Stimulated activated CD4-positive, alpha-beta T cell treated with anti-CD3 and anti-CD28 coated beads, TNF-alpha, amount 100 ng/mL, for 48 hours (primary cell): Measurements from ENCODE around the gene MAB21L4.

Experiments
- DNase-seq, 3 donors: peaks; one replicate each; pipeline ENCODE4 v3.0.0-alpha.2; 2020; ENCODE audit warnings: low read depth in 3 of 3

MAB21L4 gene

DNA sequence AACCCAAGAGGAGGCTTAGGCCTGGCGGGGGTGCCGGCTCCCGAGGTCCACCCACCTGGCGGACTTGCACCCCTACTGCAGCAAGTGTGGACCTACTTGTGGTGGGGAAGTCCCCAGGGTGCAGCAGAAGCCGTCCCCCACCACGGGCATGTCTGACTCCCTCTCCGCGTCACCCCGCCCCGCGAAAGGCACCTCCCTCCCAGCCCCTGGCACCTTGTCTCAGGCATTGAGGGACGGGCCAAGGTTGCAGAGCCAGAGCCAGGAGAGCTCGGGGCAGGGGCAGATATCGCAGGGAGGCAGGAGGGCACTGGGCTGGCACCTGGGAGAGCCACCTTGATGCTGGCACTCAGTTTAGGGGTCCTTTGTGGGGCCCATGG is 29.2 kb upstream of the MAB21L4 start:
- DNase-seq, result no peak

DNA sequence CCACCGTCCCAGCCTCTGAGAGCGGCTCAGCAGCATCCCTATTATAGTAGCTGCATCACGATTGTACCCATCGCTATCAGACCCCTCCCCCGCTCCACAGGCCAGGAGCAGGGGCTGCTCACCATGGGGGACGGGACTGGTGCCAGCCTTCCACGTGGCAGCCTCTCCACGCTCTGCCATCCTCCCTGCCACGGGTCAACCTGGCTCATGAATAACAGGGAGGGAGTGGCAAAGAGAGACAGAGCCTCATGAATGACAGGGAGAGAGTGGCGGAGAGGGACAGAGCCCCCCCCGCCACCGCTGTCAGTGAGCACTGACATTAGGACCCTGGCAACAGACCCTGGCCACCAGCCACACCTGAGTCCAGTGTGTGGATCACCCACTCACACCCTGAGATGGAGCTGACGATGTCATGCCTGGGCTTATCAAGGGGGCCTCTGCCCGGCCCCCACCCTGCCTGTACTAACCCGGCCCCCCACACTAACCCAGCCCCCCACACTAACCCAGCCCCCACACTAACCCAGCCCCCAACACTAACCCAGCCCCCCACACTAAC is 27.1 kb upstream of the MAB21L4 start:
- DNase-seq, result no peak

DNA sequence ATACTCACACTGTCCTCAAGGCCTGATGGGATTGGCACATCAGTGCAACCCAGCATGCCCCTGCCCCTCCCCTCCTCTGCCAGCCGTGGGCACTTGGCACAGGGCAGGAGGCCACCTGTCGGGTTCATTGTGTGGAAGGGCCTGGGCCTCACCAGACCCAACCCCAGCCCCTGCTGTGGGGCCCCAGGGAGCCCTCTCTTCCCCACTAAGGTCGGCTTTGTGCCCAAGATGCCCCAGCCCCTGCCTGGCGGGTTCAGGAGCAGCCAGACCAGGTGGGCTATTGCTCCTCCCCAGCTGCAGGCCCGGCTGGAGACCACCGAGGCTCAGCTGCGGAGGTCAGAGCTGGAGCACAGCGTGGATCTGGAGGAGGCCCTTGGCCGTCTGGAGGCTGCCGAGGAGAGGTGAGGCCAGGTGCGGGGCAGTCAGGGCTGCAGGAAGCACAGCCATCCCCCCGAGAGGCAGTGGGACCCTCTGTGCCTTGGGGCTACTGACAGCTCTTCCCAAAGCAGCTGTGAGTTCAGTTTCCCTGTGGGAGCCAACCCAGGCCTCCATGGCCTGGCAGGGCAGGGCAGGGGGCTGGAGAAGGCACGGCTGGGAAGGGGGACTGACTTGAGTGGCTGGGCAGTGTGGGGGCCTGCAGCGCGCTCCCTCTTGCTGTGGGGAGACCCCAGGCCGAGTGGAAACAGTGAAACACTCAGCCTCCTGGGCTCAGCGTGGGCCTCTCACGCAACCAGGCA is 26.5 kb upstream of the MAB21L4 start:
- no peak for DNase-seq

DNA sequence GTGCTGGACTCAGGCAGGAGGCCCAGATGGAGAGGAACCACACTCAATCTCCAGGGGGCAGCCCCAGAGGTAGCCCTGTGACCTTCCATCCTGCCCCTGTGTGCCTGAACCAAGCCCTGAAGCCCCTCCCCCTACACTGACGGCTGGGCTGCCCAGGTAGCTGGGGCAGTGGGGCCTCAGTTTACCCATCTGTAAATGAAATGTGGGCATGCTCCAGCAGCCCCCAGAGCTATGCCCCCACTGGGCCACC is 26.0 kb upstream of the MAB21L4 start:
- no peak for DNase-seq

DNA sequence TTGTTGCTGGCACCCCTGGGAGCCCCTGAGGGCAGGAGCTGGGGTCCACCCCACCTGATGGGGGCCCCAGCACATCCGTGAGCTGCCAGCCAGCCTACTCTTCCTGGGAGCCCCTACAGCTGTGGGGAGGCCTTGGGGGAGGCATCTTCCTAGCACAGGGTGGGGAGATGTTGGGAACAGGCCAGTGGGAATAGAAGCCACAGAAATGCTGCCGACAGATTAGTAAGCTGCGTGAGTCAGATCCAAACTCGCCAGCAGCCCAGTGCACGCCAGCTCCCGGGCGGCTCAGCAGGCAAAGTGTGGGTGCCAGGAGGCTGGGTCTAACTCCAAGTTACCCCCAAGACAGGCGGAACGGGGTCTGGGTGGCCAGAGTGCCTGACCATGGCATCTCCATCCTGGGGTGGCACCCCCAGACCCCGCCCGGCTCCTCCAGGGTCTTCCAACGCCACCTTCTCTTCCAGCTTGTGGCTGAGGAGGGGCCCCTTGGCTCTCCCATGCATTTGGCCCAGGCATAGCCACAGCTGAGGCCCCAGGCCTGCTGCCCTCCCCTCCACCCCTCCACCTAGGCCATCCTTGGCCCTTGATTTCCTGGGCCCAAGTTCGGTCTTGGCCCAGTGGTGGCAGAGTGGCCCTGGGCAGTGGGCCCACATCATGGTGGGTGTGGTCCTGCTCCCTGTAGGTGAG is 25.5 kb upstream of the MAB21L4 start:
- DNase-seq, result no peak

DNA sequence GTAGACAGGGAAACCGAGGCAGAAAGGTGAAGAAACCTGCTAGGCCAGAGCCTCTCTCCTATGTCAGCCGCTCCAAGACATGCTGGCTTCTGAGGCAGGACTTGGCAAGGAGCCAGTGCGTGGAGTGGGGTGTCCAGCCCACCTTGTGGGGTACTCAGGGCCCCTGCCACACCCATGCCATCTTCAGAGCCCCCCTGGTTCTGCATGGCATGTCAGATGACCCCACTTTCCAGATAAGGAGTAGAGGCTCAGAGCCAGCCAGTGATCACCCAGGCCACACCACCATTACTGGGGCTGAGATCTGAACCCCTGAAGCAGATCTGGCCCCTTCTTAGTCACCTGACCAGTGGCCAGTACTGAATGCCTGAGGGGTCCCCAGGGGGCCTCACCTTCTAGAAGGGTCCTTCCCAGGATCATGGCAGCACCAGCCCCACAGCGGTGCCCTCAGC is 24.9 kb upstream of the MAB21L4 start:
- no peak for DNase-seq

DNA sequence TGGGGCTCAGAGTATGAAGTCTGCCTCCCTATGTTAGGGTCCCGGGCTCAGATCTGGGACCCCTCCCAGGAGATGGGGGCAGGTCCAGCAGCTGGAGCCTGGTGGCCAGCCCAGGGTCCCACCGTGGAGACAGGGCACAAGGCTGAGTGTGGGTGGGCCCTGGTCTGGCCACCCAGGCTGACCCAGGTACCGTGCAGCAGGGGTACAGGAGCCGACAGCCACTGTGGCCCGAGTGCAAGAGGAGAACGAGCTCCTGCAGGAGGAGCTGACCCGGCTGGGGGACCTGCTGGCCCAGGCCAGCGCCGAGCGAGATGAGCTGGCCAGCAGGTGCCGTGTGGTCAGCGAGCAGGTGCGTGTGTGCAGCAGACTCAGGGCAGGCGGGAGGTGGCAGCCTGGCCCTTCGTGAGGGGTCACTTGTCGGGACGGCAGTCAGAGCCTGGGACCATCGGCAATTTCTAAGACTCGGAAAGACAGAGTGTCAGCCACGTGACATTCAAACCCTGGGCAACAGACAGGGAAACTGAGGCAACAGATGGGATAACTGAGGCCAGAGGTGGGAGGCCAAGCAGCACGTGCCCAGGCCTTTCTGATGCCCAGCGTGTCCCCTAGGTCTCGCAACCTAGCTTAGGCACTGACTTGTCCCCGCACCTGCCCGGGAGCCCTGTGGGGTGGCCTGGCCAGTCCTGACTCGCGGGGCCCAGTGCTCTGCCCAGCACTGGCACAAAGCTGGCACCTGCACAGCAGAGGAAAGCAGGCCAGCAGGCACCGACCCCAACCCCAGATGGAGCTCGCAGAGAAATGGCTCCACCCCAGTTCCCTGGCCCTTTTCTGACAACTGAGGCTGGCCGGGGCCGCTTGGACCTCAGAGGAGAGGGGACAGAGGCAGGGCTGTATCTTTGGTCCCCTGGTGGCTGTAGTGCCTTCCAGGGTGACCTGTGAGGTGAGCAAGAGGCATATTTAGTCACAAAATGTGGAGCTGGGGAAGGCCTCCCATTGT is 24.1 kb upstream of the MAB21L4 start:
- no peak for DNase-seq

DNA sequence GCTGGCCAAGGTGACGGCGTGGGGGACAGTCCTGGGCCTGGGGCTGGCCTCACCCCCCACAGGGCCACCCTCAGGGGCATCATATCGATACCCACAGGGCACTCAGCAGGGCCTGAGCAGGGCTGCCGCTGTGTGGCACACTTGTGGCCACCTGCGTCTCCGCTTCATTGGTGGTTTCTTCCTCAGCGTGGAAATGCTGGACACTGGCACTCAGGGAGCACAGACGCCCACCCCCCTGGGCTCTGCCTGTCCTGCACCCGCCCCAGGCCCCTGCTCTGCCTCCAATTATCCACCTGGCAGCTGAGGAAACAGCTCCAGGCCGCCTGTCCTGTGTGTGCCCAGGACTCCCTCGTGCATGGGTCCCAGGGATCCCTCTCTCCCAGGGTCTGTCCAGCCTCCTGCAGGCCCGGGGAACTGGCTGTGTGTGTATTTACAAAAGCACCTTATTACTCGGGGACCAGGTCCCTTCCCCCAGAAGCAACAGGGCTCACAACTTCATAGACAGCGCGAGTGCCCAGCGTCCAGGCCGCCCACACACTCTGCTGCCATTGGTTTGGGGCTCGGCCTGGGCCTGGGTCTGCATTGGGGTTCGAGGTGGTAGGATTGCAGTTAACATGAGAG is 23.3 kb upstream of the MAB21L4 start:
- no peak for DNase-seq

DNA sequence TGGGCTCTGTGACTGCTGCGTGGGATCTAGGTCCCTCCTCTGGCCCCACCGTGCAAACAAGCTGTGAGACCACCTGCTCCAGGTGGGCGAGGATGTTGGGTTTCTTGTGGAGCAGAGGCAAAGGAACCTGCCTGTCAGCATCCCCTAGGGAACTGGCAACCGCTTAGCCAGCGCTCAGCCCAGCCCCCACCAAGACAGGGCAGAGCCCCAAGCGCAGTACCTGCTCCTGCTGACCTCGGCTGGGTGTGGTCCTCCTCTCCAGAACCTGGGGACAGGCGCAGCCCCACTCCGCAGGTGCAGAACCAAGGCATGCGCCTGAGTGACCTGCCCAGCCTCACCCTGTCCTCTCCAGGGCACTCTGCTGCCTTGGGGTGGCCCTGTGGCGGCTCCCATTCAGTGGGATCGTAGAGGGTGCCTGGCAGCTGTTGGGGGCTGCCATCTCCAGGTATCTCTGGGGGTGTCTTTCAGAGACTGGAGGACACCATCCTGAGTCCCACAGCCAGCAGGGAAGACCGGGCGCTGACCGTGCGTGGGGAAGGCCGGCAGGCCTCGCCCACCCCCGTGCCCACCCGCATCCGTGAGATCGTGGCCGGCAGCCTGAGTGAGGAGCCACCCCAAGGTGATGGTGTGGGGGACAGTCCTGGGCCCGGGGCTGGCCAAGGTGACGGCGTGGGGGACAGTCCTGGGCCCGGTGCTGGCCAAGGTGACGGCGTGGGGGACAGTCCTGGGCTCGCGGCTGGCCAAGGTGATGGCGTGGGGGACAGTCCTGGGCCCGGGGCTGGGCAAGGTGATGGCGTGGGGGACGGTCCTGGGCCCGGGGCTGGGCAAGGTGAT is 22.5 kb upstream of the MAB21L4 start:
- DNase-seq, result no peak

DNA sequence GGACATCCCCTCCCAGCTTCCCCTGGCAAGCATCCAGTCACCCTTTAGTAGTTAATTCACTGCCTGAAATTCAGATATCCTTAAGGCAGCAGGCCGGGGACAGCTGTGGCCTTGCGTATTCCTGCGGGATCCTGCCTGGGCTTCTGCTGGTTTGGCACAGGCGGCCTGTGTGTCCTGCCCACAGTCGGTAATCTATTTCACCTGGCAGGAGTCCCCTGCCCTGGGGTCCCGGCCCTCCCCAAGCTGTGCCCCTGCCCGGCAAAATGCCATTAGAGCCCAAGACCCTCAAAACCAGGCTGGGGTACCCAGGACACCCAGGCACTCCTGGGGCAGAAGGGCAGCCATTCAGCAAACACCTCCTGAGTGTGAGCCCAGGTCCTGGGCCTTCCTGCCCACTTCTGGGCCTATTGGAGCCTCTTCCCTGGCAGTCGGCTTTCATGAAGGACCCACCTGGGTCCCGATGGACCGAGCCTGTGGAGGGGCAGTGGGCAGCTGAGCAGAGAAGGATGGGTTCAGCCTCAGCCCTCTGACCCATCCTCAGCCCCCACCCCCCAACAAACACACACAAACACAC is 21.8 kb upstream of the MAB21L4 start:
- DNase-seq, result no peak

DNA sequence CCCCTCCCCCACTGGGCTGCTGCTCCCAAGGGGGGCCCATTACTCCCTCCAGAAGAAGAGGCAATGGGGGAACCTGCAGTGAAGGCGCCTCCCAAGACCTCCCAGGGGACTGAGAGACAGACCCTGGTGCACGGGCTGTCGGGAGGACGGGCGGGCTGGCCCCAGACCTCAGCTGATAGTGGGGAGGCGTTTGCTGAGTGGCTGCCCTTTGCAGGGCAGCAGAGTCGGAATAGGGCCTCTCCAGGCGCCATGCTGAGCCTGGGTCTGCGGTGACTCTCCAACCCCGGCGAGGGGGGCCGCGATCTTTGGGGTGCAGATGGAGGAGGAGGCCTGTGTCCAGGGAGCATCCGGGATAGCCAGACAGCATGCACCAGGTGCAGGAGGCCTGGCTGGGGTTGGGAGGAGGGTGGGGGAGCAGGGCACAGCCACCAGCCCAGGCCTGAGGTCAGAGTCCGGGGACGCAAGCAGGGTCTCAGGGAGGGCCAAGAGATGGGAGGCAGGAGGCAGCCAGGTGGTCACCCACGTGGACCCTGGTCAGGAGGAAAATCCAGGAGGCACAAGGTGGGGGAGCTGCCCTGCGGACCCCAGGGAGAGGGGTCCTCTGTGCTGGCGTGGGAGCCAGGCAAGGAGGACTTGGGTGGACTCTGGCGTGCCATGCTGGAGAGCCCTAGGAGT is 21.2 kb upstream of the MAB21L4 start:
- DNase-seq, result no peak

DNA sequence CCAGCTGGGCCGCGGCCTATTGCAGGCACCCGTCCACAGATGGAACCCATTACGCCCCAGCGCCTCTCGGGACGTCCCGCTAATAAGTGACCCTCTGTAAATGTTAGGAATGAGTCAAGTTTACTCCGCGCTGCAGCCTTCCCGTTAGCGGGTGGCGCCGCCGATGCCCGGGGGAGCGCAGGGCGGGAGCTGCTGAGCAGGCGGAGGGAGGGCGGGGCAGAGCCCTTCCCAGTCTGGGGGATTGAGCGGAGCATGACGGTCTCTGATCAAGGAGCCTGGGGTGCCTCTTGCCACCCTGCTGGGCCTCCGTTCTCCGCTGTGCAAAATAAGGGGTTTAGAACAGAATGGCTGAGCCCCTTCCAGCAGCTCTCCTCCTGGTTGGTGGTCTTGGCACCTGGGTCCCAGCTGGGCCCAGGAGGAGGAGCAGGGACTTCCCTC is 20.6 kb upstream of the MAB21L4 start:
- no peak for DNase-seq

DNA sequence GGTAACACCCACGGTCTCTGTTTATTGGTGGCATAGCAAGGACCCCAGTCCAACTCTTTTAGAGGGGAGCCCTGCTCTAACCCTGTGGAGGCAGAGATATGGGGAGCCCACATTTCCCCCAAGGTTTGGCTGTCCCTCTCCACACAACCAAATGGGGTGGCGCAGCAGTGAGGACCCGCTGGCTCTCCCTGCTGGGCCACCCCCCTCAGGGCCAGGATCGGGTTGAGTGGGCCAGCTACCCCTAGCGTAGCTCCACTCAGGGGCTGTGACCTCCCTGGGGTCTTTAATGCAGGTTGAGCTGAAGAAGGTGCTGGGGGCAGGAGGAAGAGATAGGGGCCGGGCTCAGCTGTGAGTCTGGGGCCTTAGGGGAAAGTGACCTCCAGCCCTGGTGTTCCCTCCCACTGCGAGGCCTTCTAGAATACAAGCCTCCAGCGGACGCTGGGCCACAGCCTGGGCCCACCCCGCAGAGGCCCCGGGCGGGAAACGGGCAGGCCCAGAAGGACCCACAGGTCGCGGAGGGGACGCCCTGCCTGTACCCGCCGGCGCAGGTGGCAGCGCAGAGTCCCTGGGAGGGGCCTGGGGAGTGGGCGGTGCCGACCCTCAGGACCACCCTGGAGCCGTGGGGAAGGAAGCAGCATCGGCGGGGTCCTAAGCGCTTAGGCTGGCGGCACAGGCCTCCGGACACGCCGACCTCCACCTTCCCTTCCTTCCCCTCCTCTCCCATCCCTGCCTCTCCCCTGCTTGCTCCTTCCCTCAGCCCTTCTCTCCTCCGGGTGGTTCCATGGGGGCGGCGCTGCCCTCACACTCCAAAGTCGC is 19.8 kb upstream of the MAB21L4 start:
- DNase-seq, result no peak

DNA sequence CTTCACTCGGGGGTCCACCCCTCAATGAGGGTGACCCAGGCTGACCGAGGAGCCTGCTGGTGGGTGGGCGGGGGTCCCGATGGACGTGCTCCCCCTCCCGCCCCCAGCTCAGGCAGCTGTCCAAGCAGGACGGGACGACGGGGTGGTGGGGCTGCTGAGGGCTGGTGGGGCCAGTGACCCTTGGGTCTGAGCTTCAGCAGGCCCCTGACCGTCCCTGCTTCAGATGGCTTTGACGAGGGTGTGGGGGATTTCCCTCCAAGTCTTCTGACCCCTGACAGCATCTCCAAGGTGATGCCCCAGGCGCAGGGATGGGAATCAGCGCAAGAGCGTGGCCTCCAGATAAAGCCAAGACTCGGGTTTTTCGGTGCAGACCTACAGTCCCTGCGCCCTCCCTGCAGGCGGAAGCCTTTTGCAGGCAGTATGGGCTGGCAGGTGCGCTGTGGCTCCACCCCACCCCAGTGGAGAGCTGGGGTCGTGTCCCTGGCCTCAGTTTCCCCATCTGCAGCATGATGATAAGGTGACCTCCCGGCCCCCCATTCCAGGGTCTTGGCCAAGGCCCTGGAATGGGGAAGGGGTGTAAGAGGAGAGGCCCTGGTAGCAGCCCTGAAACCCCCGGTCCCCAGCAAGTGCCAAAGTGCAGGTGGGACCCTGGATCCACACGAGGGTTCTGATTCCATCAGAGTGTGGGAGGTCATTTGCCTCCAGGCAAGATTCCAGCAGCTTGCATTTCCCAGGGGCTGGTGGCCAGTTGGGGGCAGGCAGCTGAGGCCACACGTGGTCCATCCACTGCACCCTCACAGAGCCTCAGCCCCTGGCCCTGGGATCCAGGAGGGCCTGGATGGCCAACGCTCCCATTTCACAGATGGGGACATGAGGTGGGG is 18.9 kb upstream of the MAB21L4 start:
- DNase-seq, result no peak

DNA sequence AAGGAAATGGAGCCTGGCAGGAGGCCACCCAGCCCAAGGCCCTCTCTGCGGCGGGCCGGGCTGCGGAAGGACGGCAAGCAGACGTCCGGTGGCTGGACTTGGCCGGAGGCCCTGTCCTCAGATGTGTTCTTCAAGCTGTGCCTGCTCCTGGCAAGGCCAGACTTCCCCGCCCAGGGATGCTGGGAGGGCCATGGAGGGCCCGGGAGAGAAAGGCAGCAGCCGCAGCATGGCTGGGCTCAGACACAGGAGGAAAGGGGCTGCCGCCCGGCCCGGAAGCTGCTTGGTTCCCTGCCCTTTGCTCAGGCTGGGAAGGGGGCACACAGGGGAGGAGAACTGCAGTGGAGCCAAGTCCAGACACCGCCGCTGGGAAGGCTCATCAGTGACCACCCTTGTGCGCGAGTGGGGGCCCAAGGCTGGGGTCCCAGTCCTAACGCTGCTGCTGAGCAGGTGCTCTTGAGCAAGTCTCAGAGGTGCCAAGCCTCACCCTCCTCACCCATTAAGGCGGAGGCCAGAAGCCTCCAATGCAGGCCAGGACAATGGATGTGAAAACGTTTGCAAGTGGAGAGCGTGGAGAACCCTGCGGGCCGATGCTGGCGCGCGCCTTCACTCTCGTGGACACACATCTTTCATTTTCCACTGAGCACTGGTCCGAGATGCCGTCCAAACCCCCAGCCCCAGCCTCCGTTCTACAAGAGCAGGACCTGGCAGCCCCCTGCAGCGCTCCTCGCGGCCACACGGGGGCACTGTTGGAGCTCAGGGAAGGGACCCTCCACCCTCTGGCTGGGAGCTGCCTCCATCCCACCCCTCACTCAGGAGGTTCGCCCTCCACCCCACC is 18.1 kb upstream of the MAB21L4 start:
- DNase-seq, result peak; percentile 27 to 69 (median 40)

DNA sequence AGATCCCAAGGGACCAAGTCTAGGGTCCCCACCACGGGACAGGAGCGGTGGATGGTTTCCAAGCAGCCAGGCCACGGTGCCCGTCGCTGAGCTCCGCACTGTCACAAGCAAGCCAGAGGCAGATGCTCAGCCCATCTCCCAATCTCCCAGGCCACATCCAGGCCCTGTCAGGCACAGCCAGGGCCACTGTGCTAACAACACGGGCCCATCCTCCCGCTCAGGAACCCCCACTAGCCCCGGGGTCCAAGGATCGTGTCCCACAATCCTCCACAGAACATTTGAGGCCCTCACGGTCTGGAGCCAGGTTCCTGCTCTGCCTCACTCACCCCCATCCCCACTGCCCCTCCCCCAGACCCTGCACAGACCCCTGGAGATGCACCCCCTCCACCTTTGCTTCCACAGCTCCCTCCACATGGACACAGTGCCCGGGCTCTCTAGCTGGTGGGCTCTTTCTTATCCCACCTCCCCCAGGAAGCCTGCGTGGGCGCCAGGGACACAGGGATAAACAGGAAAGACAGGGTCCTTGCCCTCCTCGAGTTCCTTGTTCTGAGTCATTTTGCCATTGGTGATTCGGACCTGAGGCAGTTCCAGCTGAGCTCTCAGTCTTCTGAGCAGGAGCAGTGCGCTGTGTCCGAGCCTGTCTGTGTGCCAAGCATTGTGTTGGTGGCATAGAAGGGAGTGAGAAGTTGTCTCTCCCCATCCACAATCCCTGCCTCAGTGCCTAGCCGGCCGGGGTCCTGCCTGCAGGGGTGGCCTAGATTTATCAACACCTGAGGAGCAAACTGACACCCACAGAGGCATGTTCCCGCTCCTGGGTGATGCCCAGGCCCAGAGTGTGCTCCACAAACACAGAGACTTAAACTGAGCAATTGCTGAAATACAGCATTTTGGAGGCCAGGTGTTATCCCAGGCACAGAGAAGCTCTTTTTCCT is 17.2 kb upstream of the MAB21L4 start:
- no peak for DNase-seq
